ENCODE measurements around the gene CENPV. TPM values are rescaled to one million over a fixed set of nuclear protein-coding genes. Genes with fewer than 3 reads are reported as not detected.

CENPV gene
- total and polyA plus RNA-seq, 2 of the 13 experiments (the other 11 are each of a cell fraction or from before 2014, with no cell fraction given): 193 to 292 TPM

GRCh38 chr17:16383772-16384287 is 30.6 kb upstream of the CENPV start:
- Histone ChIP-seq H3K4me3 (replicated peaks in 1 of 3; ENCODE audit: insufficient read depth in 1 of 3, low read depth in 2 of 3, low read length in 3 of 3) (no peak overlapping the region), H3K4me1 (ENCODE audit: insufficient read depth, low read length) (peaks cover 60% of the 10 kb centered on the region), H3K27me3 (ENCODE audit: control insufficient read depth in 1 of 2, insufficient read depth in 2 of 2, low read length in 2 of 2) (no peaks in the 10 kb centered on the region; a peak in 1 of 5 replicates), H2AFZ (ENCODE audit: low read length) (no peak overlapping the region), H3K9me3 (ENCODE audit: low read length) (no peaks in the 10 kb centered on the region), H3K27ac (ENCODE audit: extremely low read length, insufficient read depth, low read length) (no peak overlapping the region), H3K79me2 (ENCODE audit: insufficient read depth, low read length) (peaks cover 18% of the 10 kb centered on the region), H3K4me2 (ENCODE audit: low read depth, low read length) (no peak overlapping the region; the same call in 1 of the 2 replicates), H3K9ac (ENCODE audit: insufficient read depth, low read depth, low read length) (no peak overlapping the region), H4K20me1 (ENCODE audit: insufficient read depth, low read length) (peaks cover 21% of the 10 kb centered on the region), H3K36me3 (replicated peaks in 1 of 2; ENCODE audit: control insufficient read depth in 1 of 2, insufficient read depth in 2 of 2, low read length in 2 of 2) (peaks cover 7 to 11% of the 10 kb centered on the region in 2 experiments; a peak in 3 of 5 replicates)
- no peak for ATAC-seq
- whole genome bisulfite sequencing (ENCODE audit: low lambda C conversion rate): 97% methylated on average over 5 of the region's 5 CpGs
- intact Hi-C loops (cut with micrococcal nuclease; ENCODE audit: unreplicated experiment): no loop called here
- TF ChIP-seq ZC3H13 (CRISPR knock-in tag; IDR thresholded peaks at IDR 0.05) (peak; percentile 77), TCF12 (IDR thresholded peaks at IDR 0.05) (no peak), TCF12 (CRISPR knock-in tag; IDR thresholded peaks at IDR 0.05) (no peak)
- no peak for FAIRE-seq
- CTCF ChIA-PET (ENCODE audit: low intra/inter-chr PET ratio, low total read pairs): no interaction called here
- no peak for DNase-seq (ENCODE audit: low spot score)
- POLR2A ChIA-PET: interaction anchor here (1.2 to 2.5 kb wide), 4 partner anchors 20 to 85 kb away, joined by 4 to 8 read pairs (median 6); partner anchors contain the start of gene TRPV2
- BruUV-seq (replicated peaks): no TSS peak
- in situ Hi-C loops (cut with HindIII; ENCODE audit: extremely low pct_ligation_motif_present, low pct_unique_long_range_greater_than_20kb): loop anchor here (5.0 kb wide), 1 partner anchor 33 kb away; the partner anchor contains the start of gene TRPV2

- no peak overlapping the region for H3K4me3 ChIP-seq (replicated peaks in 1 of 3; ENCODE audit: insufficient read depth in 1 of 3, low read depth in 2 of 3, low read length in 3 of 3)
- peaks cover 66% of the 10 kb centered on the region for H3K4me1 ChIP-seq (ENCODE audit: insufficient read depth, low read length)
- no peaks in the 10 kb centered on the region for H3K9me3 ChIP-seq (ENCODE audit: low read length)
- H3K27ac ChIP-seq (ENCODE audit: extremely low read length, insufficient read depth, low read length): no peak overlapping the region
- H2AFZ ChIP-seq (ENCODE audit: low read length): no peak overlapping the region
- intact Hi-C loops (cut with micrococcal nuclease; ENCODE audit: unreplicated experiment) (no loop called here), in situ Hi-C loops (cut with HindIII; ENCODE audit: extremely low pct_ligation_motif_present, low pct_unique_long_range_greater_than_20kb) (loop anchor here (5.0 kb wide), 1 partner anchor 34 kb away; the partner anchor contains the start of gene TRPV2)
- peak overlapping the region; percentile 98 for H3K4me2 ChIP-seq (ENCODE audit: low read depth, low read length)
- H4K20me1 ChIP-seq (ENCODE audit: insufficient read depth, low read length): peaks cover 21% of the 10 kb centered on the region
- H3K36me3 ChIP-seq (replicated peaks in 1 of 2; ENCODE audit: control insufficient read depth in 1 of 2, insufficient read depth in 2 of 2, low read length in 2 of 2): peaks cover 7 to 11% of the 10 kb centered on the region in 2 experiments; a peak in 3 of 5 replicates
- no TSS peak for BruUV-seq (replicated peaks)
- ATAC-seq: no peak
- no peak for FAIRE-seq
- ChIA-PET POLR2A (interaction anchor here (0.8 to 2.5 kb wide), 6 partner anchors 20 to 85 kb away, joined by 3 to 8 read pairs (median 4); partner anchors contain the start of gene TRPV2), CTCF (ENCODE audit: low intra/inter-chr PET ratio, low total read pairs) (no interaction called here)
- no peak for DNase-seq (ENCODE audit: low spot score)
- no peak overlapping the region for H3K9ac ChIP-seq (ENCODE audit: insufficient read depth, low read depth, low read length)
- H3K79me2 ChIP-seq (ENCODE audit: insufficient read depth, low read length): peaks cover 18% of the 10 kb centered on the region
- WGBS (ENCODE audit: low lambda C conversion rate): 98% methylated on average over 4 of the region's 4 CpGs
- H3K27me3 ChIP-seq (ENCODE audit: control insufficient read depth in 1 of 2, insufficient read depth in 2 of 2, low read length in 2 of 2): no peaks in the 10 kb centered on the region; a peak in 1 of 5 replicates
- TF ChIP-seq PITX1 (CRISPR knock-in tag; IDR thresholded peaks at IDR 0.05): no peak
- no peak for TF ChIP-seq CERS6 (CRISPR knock-in tag; IDR thresholded peaks at IDR 0.05)
- TF ChIP-seq ZNF800 (CRISPR knock-in tag; IDR thresholded peaks at IDR 0.05): 0 out of 2 replicates have a peak, but pooled peaks have one; percentile 34
- TF ChIP-seq THAP11 (CRISPR knock-in tag; IDR thresholded peaks at IDR 0.05): no peak
- TF ChIP-seq NPAS2 (CRISPR knock-in tag; IDR thresholded peaks at IDR 0.05; ENCODE audit: borderline replicate concordance): no peak
- TF ChIP-seq ZNF382 (CRISPR knock-in tag; IDR thresholded peaks at IDR 0.05; ENCODE audit: borderline replicate concordance): no peak
- TF ChIP-seq PAF1 (CRISPR knock-in tag; IDR thresholded peaks at IDR 0.05): 0 out of 2 replicates have a peak, but pooled peaks have one; percentile 26
- no peak for TF ChIP-seq ZNF136 (CRISPR knock-in tag; IDR thresholded peaks at IDR 0.05; ENCODE audit: low read depth)
- TF ChIP-seq POLR2A (IDR thresholded peaks at IDR 0.05; ENCODE audit: insufficient read depth in 1 of 2, low read depth in 2 of 2, low read length in 2 of 2): peak; percentile 36 to 45; a peak in 2 of 4 replicates
- TF ChIP-seq RNF219 (CRISPR knock-in tag; IDR thresholded peaks at IDR 0.05): no peak
- no peak for TF ChIP-seq CEBPB (IDR thresholded peaks at IDR 0.05; ENCODE audit: borderline replicate concordance, low read depth, low read length)
Measured at GRCh38 chr17:16383216-16383615, 29.9 kb upstream of the CENPV start.

Measured in HepG2 (cell line).